HepG2 (cell line): ENCODE measurements around the gene KRT38. TPM values are rescaled to one million over a fixed set of nuclear protein-coding genes. Genes with fewer than 3 reads are reported as not detected.

Experiments
- ATF1 ChIP-seq: IDR thresholded peaks from 2 replicates; pipeline ENCODE4 v1.6.1; 2016; ENCODE audit warnings: mild to moderate bottlenecking, control low read depth
- BHLHE40 ChIP-seq: IDR thresholded peaks from 2 replicates; pipeline ENCODE4 v1.6.1; 2011; ENCODE audit warnings: low read length, improper control_type of control experiment
- DZIP1 ChIP-seq: sonication (generic); formaldehyde crosslinking; IDR thresholded peaks from 2 replicates; pipeline ENCODE4 v1.5.0; 2020; ENCODE audit warnings: mild to moderate bottlenecking, missing genetic modification reagents
- ETS1 ChIP-seq: sonication (generic); formaldehyde crosslinking; IDR thresholded peaks from 2 replicates; pipeline ENCODE4 v1.4.0; 2020; ENCODE audit warnings: missing genetic modification reagents
- HMGXB4 ChIP-seq, 2 experiments: sonication (generic) in 1 of 2; formaldehyde crosslinking in 1 of 2; IDR thresholded peaks; 2 replicates each; pipeline versions ENCODE4 v1.4.0 to v1.6.1; 2018 to 2020; ENCODE audit warnings: missing genetic modification reagents in 2 of 2, borderline replicate concordance in 1 of 2, low read depth in 1 of 2, mild to moderate bottlenecking in 1 of 2, missing biosample characterization in 1 of 2
- MTA3 ChIP-seq: sonication (generic); formaldehyde crosslinking; IDR thresholded peaks from 2 replicates; pipeline ENCODE4 v1.4.0; 2020; ENCODE audit warnings: missing genetic modification reagents
- NFAT5 ChIP-seq: sonication (generic); formaldehyde crosslinking; IDR thresholded peaks from 2 replicates; pipeline ENCODE4 v1.4.0; 2020; ENCODE audit warnings: missing genetic modification reagents
- NFYC ChIP-seq: IDR thresholded peaks from 2 replicates; pipeline ENCODE4 v1.6.1; 2016; ENCODE audit warnings: missing genetic modification reagents, missing compliant biosample characterization
- POLR2AphosphoS5 ChIP-seq: IDR thresholded peaks from 2 replicates; pipeline ENCODE4 v1.6.1; 2012; ENCODE audit warnings: low read depth, low read length
- REXO4 ChIP-seq: sonication (generic); formaldehyde crosslinking; IDR thresholded peaks from 2 replicates; pipeline ENCODE4 v1.8.0; 2022; ENCODE audit warnings: missing genetic modification reagents, mild to moderate bottlenecking, borderline replicate concordance
- TCF7 ChIP-seq: sonication (generic); IDR thresholded peaks from 2 replicates; pipeline ENCODE4 v1.6.1; 2016; ENCODE audit warnings: antibody characterized with exemption, low read depth
- XRCC5 ChIP-seq: fragments of 200-400 bp; formaldehyde crosslinking; optimal IDR thresholded peaks from 2 replicates; pipeline ENCODE3; 2017; ENCODE audit warnings: mild to moderate bottlenecking, low read length
- ZNF180 ChIP-seq: sonication (generic); formaldehyde crosslinking; IDR thresholded peaks from 2 replicates; pipeline ENCODE4 v1.4.0; 2020; ENCODE audit warnings: low read depth, missing genetic modification reagents, borderline replicate concordance
- ZNF260 ChIP-seq: sonication (generic); formaldehyde crosslinking; IDR thresholded peaks from 2 replicates; pipeline ENCODE4 v1.4.0; 2020; ENCODE audit warnings: missing genetic modification reagents, low read depth, mild to moderate bottlenecking, borderline replicate concordance
- ZSCAN25 ChIP-seq: sonication (generic); formaldehyde crosslinking; IDR thresholded peaks from 2 replicates; pipeline ENCODE4 v1.8.0; 2022; ENCODE audit warnings: mild to moderate bottlenecking, missing genetic modification reagents
- polyA plus RNA-seq, 8 experiments: library from polyadenylated mRNA; depleted of rRNA in 3 of 8; stranded (reverse) in 7 of 8; unstranded in 1 of 8; fragments of >200 nt; fragmentation: Illumina TruSeq in 4 of 8; extraction: Trizol in 4 of 8; gene quantifications; 2 replicates each; pipeline versions ENCODE4 v1.2.1 to v1.2.3, GENCODE V29; 2011 to 2016; ENCODE audit warnings: low read depth in 4 of 8, missing spikeins in 1 of 8, mixed read lengths in 1 of 8; ENCODE audit not compliant: insufficient read depth in 1 of 8
- total RNA-seq, 5 experiments: library from RNA; depleted of rRNA; stranded (reverse); fragments of >200 nt; fragmentation: Illumina TruSeq; extraction: Trizol; gene quantifications; 2 replicates each; pipeline ENCODE4 v1.2.3, GENCODE V29; 2016; ENCODE audit warnings: low read depth in 1 of 5
- TF ChIP-seq, protein P1 (sequence below): sonication (generic); formaldehyde crosslinking; IDR thresholded peaks from 2 replicates; pipeline ENCODE4 v1.9.0; 2021; ENCODE audit warnings: missing genetic modification reagents, mild to moderate bottlenecking, borderline replicate concordance

Gene KRT38
- total and polyA plus RNA-seq, 2 of the 13 experiments (the other 11 are each of a cell fraction or from before 2014, with no cell fraction given), result not detected

DNA sequence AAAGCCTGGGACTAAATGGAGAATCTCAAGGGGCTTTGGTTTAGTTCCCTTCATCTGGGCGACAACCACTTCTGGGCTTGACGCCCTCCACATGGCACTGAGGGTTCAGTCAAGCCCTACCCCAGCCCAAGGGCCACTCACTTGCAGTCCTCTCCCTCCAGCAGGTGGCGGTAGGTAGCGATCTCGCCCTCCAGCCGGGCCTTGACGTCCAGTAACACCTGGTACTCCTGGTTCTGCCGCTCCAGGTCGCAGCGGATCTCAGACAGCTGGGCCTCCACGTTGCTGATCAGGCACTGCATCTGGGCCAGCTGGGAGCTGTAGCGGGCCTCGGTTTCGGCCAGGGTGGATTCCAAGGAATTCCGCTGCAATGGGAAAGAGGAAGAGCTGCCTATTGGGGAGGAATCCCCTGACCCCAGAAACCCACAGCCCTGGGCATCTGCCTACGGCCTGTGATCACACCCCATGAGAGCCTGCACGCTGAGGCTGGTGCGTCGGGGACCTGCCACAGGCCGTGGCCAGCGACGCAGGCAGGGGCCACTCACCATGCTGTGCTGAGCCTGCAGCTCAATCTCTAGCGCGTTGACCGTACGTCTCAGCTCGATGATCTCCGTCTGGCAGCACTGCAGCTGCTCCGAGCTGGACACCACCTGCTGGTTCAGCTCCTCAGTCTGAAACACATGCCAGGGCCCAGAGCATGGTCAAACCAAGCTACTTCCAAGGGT, 46.2 kb upstream of the KRT38 start (continued):
- 0 out of 4 replicates have a peak, but pooled peaks of 1 of the 2 experiments have one; percentile 40 for TF ChIP-seq HMGXB4 (CRISPR knock-in tag; IDR thresholded peaks at IDR 0.05; ENCODE audit: borderline replicate concordance in 1 of 2, low read depth in 1 of 2)
- TF ChIP-seq ZNF260, result no peak
- no peak for TF ChIP-seq NFYC
- TF ChIP-seq BHLHE40, result no peak
- no peak for TF ChIP-seq POLR2AphosphoS5
- no peak for TF ChIP-seq DZIP1 (CRISPR knock-in tag)
- TF ChIP-seq ZSCAN25, result no peak
- TF ChIP-seq NFAT5 (CRISPR knock-in tag), result 0 out of 2 replicates have a peak, but pooled peaks have one; percentile 26
- TF ChIP-seq XRCC5, result peak; percentile 23
- no peak for TF ChIP-seq TCF7
- no peak for TF ChIP-seq ATF1
- TF ChIP-seq MTA3 (CRISPR knock-in tag), result no peak
- no peak for TF ChIP-seq ETS1 (CRISPR knock-in tag)
- TF ChIP-seq ZNF180 (CRISPR knock-in tag), result no peak
- TF ChIP-seq REXO4 (CRISPR knock-in tag), result no peak
- TF ChIP-seq, protein P1, sequence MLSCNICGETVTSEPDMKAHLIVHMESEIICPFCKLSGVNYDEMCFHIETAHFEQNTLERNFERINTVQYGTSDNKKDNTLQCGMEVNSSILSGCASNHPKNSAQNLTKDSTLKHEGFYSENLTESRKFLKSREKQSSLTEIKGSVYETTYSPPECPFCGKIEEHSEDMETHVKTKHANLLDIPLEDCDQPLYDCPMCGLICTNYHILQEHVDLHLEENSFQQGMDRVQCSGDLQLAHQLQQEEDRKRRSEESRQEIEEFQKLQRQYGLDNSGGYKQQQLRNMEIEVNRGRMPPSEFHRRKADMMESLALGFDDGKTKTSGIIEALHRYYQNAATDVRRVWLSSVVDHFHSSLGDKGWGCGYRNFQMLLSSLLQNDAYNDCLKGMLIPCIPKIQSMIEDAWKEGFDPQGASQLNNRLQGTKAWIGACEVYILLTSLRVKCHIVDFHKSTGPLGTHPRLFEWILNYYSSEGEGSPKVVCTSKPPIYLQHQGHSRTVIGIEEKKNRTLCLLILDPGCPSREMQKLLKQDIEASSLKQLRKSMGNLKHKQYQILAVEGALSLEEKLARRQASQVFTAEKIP, result no peak
